NK-92 (cell line): ENCODE measurements around the gene PDK1.

Experiments used
- DNase-seq: peaks from one replicate; lab custom pipeline; 2025; ENCODE audit not compliant: unreplicated experiment; lab: John Stamatoyannopoulos, UW

The PDK1 gene

DNA sequence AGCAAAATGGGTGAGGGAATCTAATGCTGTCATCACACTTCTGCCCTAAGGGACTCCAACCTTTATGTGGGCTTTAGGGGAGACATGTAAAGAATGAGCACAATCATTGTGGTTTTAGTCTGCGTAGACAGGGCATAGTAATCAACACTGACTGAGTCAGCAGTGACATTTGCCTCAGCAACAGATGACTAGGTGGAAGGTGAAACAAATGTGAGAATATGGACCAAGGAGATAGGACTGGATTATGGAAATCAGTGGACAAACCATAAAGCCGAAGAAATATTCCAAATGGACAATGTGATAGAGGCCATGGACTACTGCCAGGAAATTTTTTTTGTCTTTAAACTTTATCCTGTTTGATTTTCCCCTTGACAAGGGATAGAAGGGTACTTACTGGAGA, 83.9 kb downstream of the PDK1 start:
- DNase-seq, result no peak

GRCh38 chr2:172640389-172640788, 84.5 kb downstream of the PDK1 start:
- no peak for DNase-seq

- no peak for DNase-seq
These were observed 86.6 kb downstream of the PDK1 start for GRCh38 chr2:172642301-172643020.

DNA sequence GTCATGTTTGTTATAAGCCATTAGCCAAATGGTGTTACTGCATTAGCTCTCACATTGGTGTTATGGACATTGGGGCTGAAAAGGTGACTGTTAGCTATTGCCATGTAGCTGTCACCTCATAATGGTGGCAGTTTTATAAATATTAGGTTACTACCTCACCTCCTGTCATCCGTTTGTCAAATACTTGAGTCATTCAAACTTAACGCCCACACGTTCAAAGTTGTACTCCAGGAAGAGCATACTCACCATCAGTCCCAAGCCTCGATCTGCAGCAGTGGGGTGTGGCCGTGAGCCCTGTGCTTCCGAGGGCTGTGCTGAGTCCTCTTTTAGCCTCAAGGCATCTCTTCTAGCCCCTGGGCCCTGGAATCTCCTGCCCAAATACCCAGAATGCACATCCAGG, 87.3 kb downstream of the PDK1 start:
- no peak for DNase-seq

- no peak for DNase-seq
These were observed 91.5 kb downstream of the PDK1 start for GRCh38 chr2:172647439-172647838.

DNA sequence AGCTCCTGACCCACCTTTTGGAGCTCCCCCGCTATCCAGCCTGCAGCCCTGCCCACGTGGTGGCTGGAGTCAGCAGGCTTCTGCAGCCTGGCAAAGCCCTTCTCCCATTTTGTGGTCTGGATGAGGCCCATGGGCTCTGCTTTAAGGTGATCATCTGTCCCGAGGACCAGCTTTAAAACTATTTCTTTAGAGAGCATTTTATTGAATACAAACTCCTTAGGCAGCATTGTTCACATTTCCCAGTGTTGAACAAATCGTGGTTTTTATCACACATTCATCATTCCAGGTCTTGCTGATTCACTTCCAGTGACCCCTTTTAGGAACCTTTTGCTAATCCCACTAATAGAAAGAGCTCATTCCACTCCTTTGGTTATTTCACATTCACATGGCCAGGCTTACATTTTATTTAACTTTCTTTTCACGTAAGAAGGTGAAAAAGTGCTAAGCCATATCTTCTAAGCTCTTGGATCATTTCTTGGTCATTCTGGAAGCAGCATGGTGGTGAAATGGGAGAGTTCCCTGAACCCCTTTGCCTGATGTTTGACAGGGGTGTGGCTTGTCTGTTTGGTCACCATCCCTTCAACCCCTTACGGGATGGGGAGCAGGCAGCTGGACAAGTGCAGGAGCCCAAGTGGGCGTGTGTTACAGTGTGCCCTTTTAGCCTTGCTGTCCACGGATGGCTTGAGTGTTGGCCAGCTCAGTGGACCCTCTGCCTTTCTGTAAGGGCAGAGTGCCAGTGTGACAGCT, 99.4 kb downstream of the PDK1 start:
- DNase-seq, result no peak

DNA sequence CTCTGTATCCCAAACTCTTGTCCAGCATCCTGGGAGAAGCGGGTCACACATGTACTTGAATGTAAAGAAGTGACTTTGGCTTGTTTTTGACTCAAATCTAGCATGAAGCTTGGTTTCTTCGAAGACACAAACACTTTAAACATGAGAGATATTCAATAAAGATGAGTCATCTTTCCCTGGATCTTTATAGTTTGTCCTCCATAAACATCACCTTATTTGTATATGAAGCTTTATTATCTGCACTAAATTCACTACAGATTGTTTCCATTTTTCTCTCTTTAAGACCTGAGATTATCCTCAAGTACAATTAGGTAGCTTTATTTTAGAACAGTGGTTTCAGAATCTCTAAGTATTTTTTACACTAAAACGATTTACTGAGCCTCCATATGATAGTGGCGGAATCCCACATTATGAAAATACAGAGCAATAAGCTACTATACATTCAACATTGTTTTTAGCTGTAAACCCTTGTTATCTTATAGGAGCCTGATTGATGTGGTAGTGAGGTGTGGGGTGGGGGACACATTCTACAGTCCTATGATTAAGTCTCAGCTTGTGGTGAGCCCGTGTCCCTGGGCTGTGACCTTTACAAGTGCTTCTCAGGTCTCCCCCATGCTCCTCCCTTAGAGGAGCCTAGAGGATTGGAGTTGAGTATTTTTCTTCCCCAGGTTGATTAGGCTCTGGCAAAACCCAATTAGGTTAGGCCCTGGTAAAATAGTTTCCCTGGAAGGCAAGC, 100.1 kb downstream of the PDK1 start:
- no peak for DNase-seq
